Bronchial epithelial cell (primary cell): ENCODE data around the gene SLC6A18. TPM values are rescaled to one million over a fixed set of nuclear protein-coding genes. Genes with fewer than 3 reads are reported as not detected.

Experiments
- DNase-seq: peaks from one replicate; pipeline ENCODE4 v3.0.0-alpha.2; 2010; ENCODE audit warnings: low read depth
- FAIRE-seq: peaks from 2 replicates; lab custom pipeline; 2011; peaks lifted over from hg19 to GRCh38; lab: Jason Lieb, UNC
- H3K27me3 ChIP-seq: 2 replicates; pipeline ENCODE4 v1.5.1; 2011; ENCODE audit warnings: low read length; ENCODE audit not compliant: control insufficient read depth, insufficient read depth
- H3K36me3 ChIP-seq: 2 replicates; pipeline ENCODE4 v1.5.1; 2011; ENCODE audit warnings: low read length; ENCODE audit not compliant: control insufficient read depth, insufficient read depth
- H3K4me3 ChIP-seq: 2 replicates; pipeline ENCODE4 v1.5.1; 2011; ENCODE audit warnings: mild to moderate bottlenecking, low read depth, low read length, control low read depth
- CTCF ChIP-seq: IDR thresholded peaks from 2 replicates; pipeline ENCODE4 v1.5.1; 2011; ENCODE audit warnings: mild to moderate bottlenecking, moderate library complexity, low read length, control low read depth, inconsistent platforms; ENCODE audit not compliant: insufficient read depth, severe bottlenecking
- total RNA-seq: library from RNA; depleted of rRNA; stranded (reverse); fragments of >200 nt; gene quantifications from 2 replicates; pipeline ENCODE4 v1.2.1, GENCODE V29; 2014

SLC6A18 gene
- total RNA-seq, 1 donor from 2014 or later = not detected

GRCh38 chr5:1255081-1255561, 29.9 kb downstream of the SLC6A18 start:
- Histone ChIP-seq H3K27me3 (no peaks in the 10 kb centered on the region), H3K4me3 (no peak overlapping the region), H3K36me3 (no peaks in the 10 kb centered on the region)
- no peak for TF ChIP-seq CTCF
- DNase-seq = no peak
- no peak for FAIRE-seq

GRCh38 chr5:1256776-1257175, 31.6 kb downstream of the SLC6A18 start:
- no peak overlapping the region for H3K4me3 ChIP-seq
- no peak for DNase-seq
- FAIRE-seq = no peak
- no peaks in the 10 kb centered on the region for H3K27me3 ChIP-seq
- TF ChIP-seq CTCF = no peak
- no peaks in the 10 kb centered on the region for H3K36me3 ChIP-seq

- DNase-seq (no peak), FAIRE-seq (no peak)
- no peak for TF ChIP-seq CTCF
- H3K27me3 ChIP-seq = no peaks in the 10 kb centered on the region
- H3K4me3 ChIP-seq = no peak overlapping the region
- no peaks in the 10 kb centered on the region for H3K36me3 ChIP-seq
Observed at GRCh38 chr5:1257363-1257762, 32.2 kb downstream of the SLC6A18 start.

GRCh38 chr5:1257841-1258240, 32.7 kb downstream of the SLC6A18 start:
- FAIRE-seq (no peak), DNase-seq (no peak)
- TF ChIP-seq CTCF = no peak
- no peak overlapping the region for H3K4me3 ChIP-seq
- H3K27me3 ChIP-seq = no peaks in the 10 kb centered on the region
- no peaks in the 10 kb centered on the region for H3K36me3 ChIP-seq

- DNase-seq (no peak), FAIRE-seq (no peak)
- no peak for TF ChIP-seq CTCF
- Histone ChIP-seq H3K36me3 (no peaks in the 10 kb centered on the region), H3K27me3 (no peaks in the 10 kb centered on the region), H3K4me3 (no peak overlapping the region)
Observed at GRCh38 chr5:1259806-1260480, 34.8 kb downstream of the SLC6A18 start.

- DNase-seq = no peak
- Histone ChIP-seq H3K4me3 (no peak overlapping the region), H3K36me3 (no peaks in the 10 kb centered on the region), H3K27me3 (no peaks in the 10 kb centered on the region)
- no peak for FAIRE-seq
- no peak for TF ChIP-seq CTCF
Observed at GRCh38 chr5:1261643-1262042, 36.5 kb downstream of the SLC6A18 start.
